Lung (tissue), 12 donors: Measurements from ENCODE around the gene ESYT3. TPM values are rescaled to one million over a fixed set of nuclear protein-coding genes. Genes with fewer than 3 reads are reported as not detected.
"Not testable (repeated sequence)": the region's sequence is repeated elsewhere in the genome, so short reads cannot be mapped to it uniquely, and the experiment has no call there.

Experiments used
- ATAC-seq: fragments of 200-7000 bp; cut with Tn5 transposase; one replicate; pipeline ENCODE4 v1.9.1; 2020; ENCODE audit warnings: moderate number of reproducible peaks; ENCODE audit not compliant: insufficient read depth, low FRiP score
- DNase-seq, 3 donors: peaks; one replicate each; pipeline ENCODE4 v3.0.0-alpha.2; 2013 to 2017
- H3K27ac ChIP-seq, 2 donors: one replicate each; pipeline ENCODE4 v1.5.1; 2013; ENCODE audit warnings: mild to moderate bottlenecking in 2 of 2, moderate library complexity in 2 of 2, control low read depth in 1 of 2, inconsistent platforms in 1 of 2, low read depth in 1 of 2, low read length in 1 of 2
- H3K27me3 ChIP-seq, 3 donors: one replicate each; pipeline ENCODE4 v1.5.1; 2013; ENCODE audit warnings: low read length in 2 of 3; ENCODE audit not compliant: control insufficient read depth in 3 of 3, insufficient read depth in 3 of 3
- H3K36me3 ChIP-seq, 4 donors: one replicate each; pipeline ENCODE4 v1.5.1; 2013; ENCODE audit warnings: low read length in 4 of 4, mild to moderate bottlenecking in 1 of 4, moderate library complexity in 1 of 4; ENCODE audit not compliant: control insufficient read depth in 4 of 4, insufficient read depth in 4 of 4
- H3K4me1 ChIP-seq, 5 donors: one replicate each; pipeline ENCODE4 v1.5.1; 2013; ENCODE audit warnings: low read length in 5 of 5, mild to moderate bottlenecking in 2 of 5, moderate library complexity in 1 of 5; ENCODE audit not compliant: control insufficient read depth in 5 of 5, insufficient read depth in 5 of 5
- H3K4me3 ChIP-seq: one replicate; pipeline ENCODE4 v1.5.1; 2013; ENCODE audit warnings: mild to moderate bottlenecking, control low read depth, moderate library complexity
- H3K9ac ChIP-seq, 2 donors: one replicate each; pipeline ENCODE4 v1.5.1; 2013; ENCODE audit warnings: low read length in 2 of 2, control low read depth in 1 of 2; ENCODE audit not compliant: insufficient read depth in 1 of 2
- H3K9me3 ChIP-seq, 4 donors: one replicate each; pipeline ENCODE4 v1.5.1; 2013; ENCODE audit warnings: low read length in 3 of 4, mild to moderate bottlenecking in 1 of 4, moderate library complexity in 1 of 4; ENCODE audit not compliant: control insufficient read depth in 4 of 4, insufficient read depth in 3 of 4
- WGBS, 2 donors: extraction: QIAGEN DNeasy Blood & Tissue Kit; methylation state at CpG; one replicate each; pipeline ENCODE4 v1.1.7; 2013; 5-methylcytosine and 5-hydroxymethylcytosine counted together
- polyA plus RNA-seq, 2 donors: library from polyadenylated mRNA; stranded (reverse); fragments of 200-250 nt; gene quantifications; one replicate each; pipeline ENCODE4 v1.2.1, GENCODE V29; 2013
- total RNA-seq, 2 donors: library from RNA; depleted of rRNA in 1 of 2; stranded (reverse); fragments of >200 nt in 1 of 2; gene quantifications; one replicate each; pipeline ENCODE4 v1.2.1, GENCODE V29; 2014 to 2021
- TF ChIP-seq, protein P1 (sequence below): IDR thresholded peaks from 2 replicates; pipeline ENCODE4 v1.5.1; 2012; ENCODE audit warnings: mild to moderate bottlenecking; ENCODE audit errors: control extremely low read depth, extremely low read depth
- donor health status: control.
- donor health status: control.
- donor health status: Bipolar disorder and iron deficiency.
- donor health status: healthy.
- donor health status: DM: yes; HTN: yes; CAD: no.

ESYT3 gene
- total and polyA plus RNA-seq, 4 donors, result 5.7 to 71.0 (median 27.0) TPM

DNA sequence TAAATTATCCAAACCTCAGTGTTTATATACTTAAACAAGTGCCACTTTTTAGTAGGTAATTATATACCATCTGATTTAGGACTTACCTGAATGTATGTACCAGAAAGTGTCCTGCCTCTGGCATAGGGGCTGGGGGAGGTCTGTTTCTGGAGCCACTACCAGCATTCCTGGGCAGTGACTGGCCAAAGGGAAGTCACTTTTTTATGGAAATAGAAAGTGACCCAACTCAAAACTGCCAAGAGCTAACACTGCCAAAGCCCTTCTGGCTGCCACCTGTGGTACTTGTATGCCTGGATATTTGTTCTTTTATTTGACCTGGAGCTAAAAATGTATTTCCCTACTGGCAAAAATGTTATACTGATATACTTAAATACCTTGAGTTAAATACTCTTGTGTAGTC is 42.7 kb downstream of the ESYT3 start:
- H3K9me3 ChIP-seq, result no peaks in the 10 kb centered on the region
- ATAC-seq (peak; percentile 17), DNase-seq (peak in 2 of 3 donors; percentile 7 to 37)
- no peak overlapping the region for H3K27ac ChIP-seq
- peaks cover 0 to 4% (median 0%) of the 10 kb centered on the region in 5 donors for H3K4me1 ChIP-seq
- no peaks in the 10 kb centered on the region for H3K27me3 ChIP-seq
- H3K4me3 ChIP-seq, result no peak overlapping the region
- peaks cover 0 to 5% (median 0%) of the 10 kb centered on the region in 4 donors for H3K36me3 ChIP-seq
- no peak overlapping the region for H3K9ac ChIP-seq
- TF ChIP-seq, protein P1, sequence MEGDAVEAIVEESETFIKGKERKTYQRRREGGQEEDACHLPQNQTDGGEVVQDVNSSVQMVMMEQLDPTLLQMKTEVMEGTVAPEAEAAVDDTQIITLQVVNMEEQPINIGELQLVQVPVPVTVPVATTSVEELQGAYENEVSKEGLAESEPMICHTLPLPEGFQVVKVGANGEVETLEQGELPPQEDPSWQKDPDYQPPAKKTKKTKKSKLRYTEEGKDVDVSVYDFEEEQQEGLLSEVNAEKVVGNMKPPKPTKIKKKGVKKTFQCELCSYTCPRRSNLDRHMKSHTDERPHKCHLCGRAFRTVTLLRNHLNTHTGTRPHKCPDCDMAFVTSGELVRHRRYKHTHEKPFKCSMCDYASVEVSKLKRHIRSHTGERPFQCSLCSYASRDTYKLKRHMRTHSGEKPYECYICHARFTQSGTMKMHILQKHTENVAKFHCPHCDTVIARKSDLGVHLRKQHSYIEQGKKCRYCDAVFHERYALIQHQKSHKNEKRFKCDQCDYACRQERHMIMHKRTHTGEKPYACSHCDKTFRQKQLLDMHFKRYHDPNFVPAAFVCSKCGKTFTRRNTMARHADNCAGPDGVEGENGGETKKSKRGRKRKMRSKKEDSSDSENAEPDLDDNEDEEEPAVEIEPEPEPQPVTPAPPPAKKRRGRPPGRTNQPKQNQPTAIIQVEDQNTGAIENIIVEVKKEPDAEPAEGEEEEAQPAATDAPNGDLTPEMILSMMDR, result no peak

GRCh38 chr3:138477801-138478200 is 43.4 kb downstream of the ESYT3 start:
- WGBS, 2 donors, result 79 to 84% methylated on average over 3 of the region's 3 CpGs
- Histone ChIP-seq H3K9me3 (no peaks in the 10 kb centered on the region), H3K4me1 (peaks cover 0 to 4% (median 0%) of the 10 kb centered on the region in 5 donors), H3K4me3 (no peak overlapping the region), H3K27ac (no peak overlapping the region), H3K36me3 (no peaks in the 10 kb centered on the region), H3K9ac (no peak overlapping the region), H3K27me3 (no peaks in the 10 kb centered on the region)
- TF ChIP-seq, protein P1, result no peak
- ATAC-seq (no peak), DNase-seq (no peak)

GRCh38 chr3:138479438-138479863 is 45.0 kb downstream of the ESYT3 start:
- ATAC-seq (peak; percentile 29), DNase-seq (peak; percentile 31 to 42 (median 34))
- TF ChIP-seq, protein P1, result no peak
- 27 to 32% methylated on average over 4 of the region's 4 CpGs for WGBS, 2 donors
- Histone ChIP-seq H3K27me3 (no peaks in the 10 kb centered on the region), H3K4me3 (no peak overlapping the region), H3K9me3 (no peaks in the 10 kb centered on the region), H3K9ac (no peak overlapping the region), H3K4me1 (peaks cover 0 to 4% (median 0%) of the 10 kb centered on the region in 5 donors), H3K36me3 (no peaks in the 10 kb centered on the region), H3K27ac (no peak overlapping the region)

DNA sequence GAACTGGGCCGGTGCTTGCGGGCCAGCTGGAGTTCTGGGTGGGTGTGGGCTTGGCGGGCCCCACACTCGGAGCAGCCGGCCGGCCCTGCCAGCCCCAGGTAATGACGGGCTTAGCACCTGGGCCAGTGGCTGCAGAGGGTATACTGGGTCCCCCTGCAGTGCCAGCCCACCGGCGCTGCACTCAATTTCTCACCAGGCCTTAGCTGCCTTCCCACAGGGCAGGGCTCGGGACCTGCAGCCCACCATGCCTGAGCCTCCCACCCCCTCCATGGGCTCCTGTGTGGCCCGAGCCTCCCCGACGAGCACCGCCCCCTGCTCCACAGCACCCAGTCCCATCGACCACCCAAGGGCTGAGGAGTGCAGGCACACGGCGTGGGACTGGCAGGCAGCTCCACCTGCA is 50.3 kb downstream of the ESYT3 start:
- H3K4me1 ChIP-seq, H3K9ac ChIP-seq, H3K27ac ChIP-seq, DNase-seq, H3K36me3 ChIP-seq, ATAC-seq, H3K27me3 ChIP-seq, H3K4me3 ChIP-seq: not testable (repeated sequence)
- H3K9me3 ChIP-seq, result peaks cover 0 to 19% (median 4%) of the 10 kb centered on the region in 4 donors
- WGBS, 2 donors, result 97 to 98% methylated on average over 17 of the region's 17 CpGs

DNA sequence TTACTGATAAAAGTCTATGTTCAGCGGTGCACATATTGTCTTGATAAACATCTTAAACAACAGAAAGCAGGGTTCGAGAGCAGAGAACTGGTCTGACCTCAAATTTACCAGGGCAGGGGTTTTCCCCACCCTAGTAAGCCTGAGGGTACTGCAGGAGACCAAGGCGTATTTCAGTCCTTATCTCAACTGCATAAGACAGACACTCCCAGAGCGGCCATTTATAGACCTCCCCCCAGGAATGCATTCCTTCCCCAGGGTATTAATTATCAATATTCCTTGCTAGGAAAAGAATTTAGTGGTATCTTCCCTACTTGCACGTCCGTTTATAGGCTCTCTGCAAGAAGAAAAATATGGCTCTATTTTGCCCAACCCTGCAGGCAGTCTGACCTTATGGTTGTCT is 52.2 kb downstream of the ESYT3 start:
- not testable (repeated sequence) for H3K9ac ChIP-seq, H3K27me3 ChIP-seq, DNase-seq, H3K36me3 ChIP-seq, H3K27ac ChIP-seq, ATAC-seq, H3K4me3 ChIP-seq, H3K4me1 ChIP-seq
- 95 to 97% methylated on average over 6 of the region's 6 CpGs for WGBS, 2 donors
- peaks cover 0 to 19% (median 4%) of the 10 kb centered on the region in 4 donors for H3K9me3 ChIP-seq
